Measurements from ENCODE around the gene ERCC6L. TPM values are rescaled to one million over a fixed set of nuclear protein-coding genes. Genes with fewer than 3 reads are reported as not detected.

Gene ERCC6L
- polyA plus RNA-seq, 1 experiment = 0.94 TPM

GRCh38 chrX:72269671-72270251 is 30.9 kb upstream of the ERCC6L start:
- no peak for TF ChIP-seq CTCF (IDR thresholded peaks at IDR 0.05; ENCODE audit: insufficient read depth, low read depth, low read length)
- Histone ChIP-seq H3K4me3 (ENCODE audit: low read depth, low read length) (no peak overlapping the region), H3K27me3 (ENCODE audit: control insufficient read depth, insufficient read depth, low read length) (no peaks in the 10 kb centered on the region), H3K36me3 (ENCODE audit: control insufficient read depth, insufficient read depth, low read length) (peaks cover 9% of the 10 kb centered on the region)
- no peak for DNase-seq (ENCODE audit: low read depth)
- CTCF ChIA-PET = interaction anchor here (1.0 kb wide), 1 partner anchor 26 kb away, joined by 3 read pairs; no protein-coding TSS in a partner anchor
- POLR2A ChIA-PET = no interaction called here

GRCh38 chrX:72268597-72269365 is 30.0 kb upstream of the ERCC6L start:
- TF ChIP-seq CTCF (IDR thresholded peaks at IDR 0.05; ENCODE audit: insufficient read depth, low read depth, low read length) = no peak
- no peak for DNase-seq (ENCODE audit: low read depth)
- Histone ChIP-seq H3K27me3 (ENCODE audit: control insufficient read depth, insufficient read depth, low read length) (no peaks in the 10 kb centered on the region), H3K4me3 (ENCODE audit: low read depth, low read length) (no peak overlapping the region), H3K36me3 (ENCODE audit: control insufficient read depth, insufficient read depth, low read length) (peaks cover 9% of the 10 kb centered on the region)
- CTCF ChIA-PET = interaction anchor here (1.7 kb wide), 1 partner anchor 8 kb away, joined by 6 read pairs; the partner anchor contains the start of gene RPS4X
- POLR2A ChIA-PET = interaction anchor here (1.3 kb wide), 1 partner anchor 8 kb away, joined by 8 read pairs; the partner anchor contains the start of gene RPS4X

- no peak for TF ChIP-seq CTCF (IDR thresholded peaks at IDR 0.05; ENCODE audit: insufficient read depth, low read depth, low read length)
- no peaks in the 10 kb centered on the region for H3K36me3 ChIP-seq (ENCODE audit: control insufficient read depth, insufficient read depth, low read length)
- no peak for DNase-seq (ENCODE audit: low read depth)
- ChIA-PET POLR2A (interaction anchor here (0.9 kb wide), 1 partner anchor 12 kb away, joined by 6 read pairs; the partner anchor contains the start of gene RPS4X), CTCF (no interaction called here)
- no peaks in the 10 kb centered on the region for H3K27me3 ChIP-seq (ENCODE audit: control insufficient read depth, insufficient read depth, low read length)
- no peak overlapping the region for H3K4me3 ChIP-seq (ENCODE audit: low read depth, low read length)
Measured at GRCh38 chrX:72265263-72265662, 26.4 kb upstream of the ERCC6L start.

- ChIA-PET POLR2A (no interaction called here), CTCF (interaction anchor here (1.8 kb wide), 1 partner anchor 17 kb away, joined by 4 read pairs; no protein-coding TSS in a partner anchor)
- H3K27me3 ChIP-seq (ENCODE audit: control insufficient read depth, insufficient read depth, low read length) = no peaks in the 10 kb centered on the region
- no peak for TF ChIP-seq CTCF (IDR thresholded peaks at IDR 0.05; ENCODE audit: insufficient read depth, low read depth, low read length)
- no peak overlapping the region for H3K4me3 ChIP-seq (ENCODE audit: low read depth, low read length)
- H3K36me3 ChIP-seq (ENCODE audit: control insufficient read depth, insufficient read depth, low read length) = no peaks in the 10 kb centered on the region
- DNase-seq (ENCODE audit: low read depth) = no peak
Measured at GRCh38 chrX:72262077-72262476, 23.2 kb upstream of the ERCC6L start.

- Histone ChIP-seq H3K36me3 (ENCODE audit: control insufficient read depth, insufficient read depth, low read length) (no peaks in the 10 kb centered on the region), H3K4me3 (ENCODE audit: low read depth, low read length) (no peak overlapping the region), H3K27me3 (ENCODE audit: control insufficient read depth, insufficient read depth, low read length) (no peaks in the 10 kb centered on the region)
- ChIA-PET CTCF (no interaction called here), POLR2A (interaction anchor here (0.7 kb wide), 1 partner anchor 301 kb away, joined by 11 read pairs; no protein-coding TSS in a partner anchor)
- no peak for DNase-seq (ENCODE audit: low read depth)
- TF ChIP-seq CTCF (IDR thresholded peaks at IDR 0.05; ENCODE audit: insufficient read depth, low read depth, low read length) = no peak
Measured at GRCh38 chrX:72260448-72260847, 21.6 kb upstream of the ERCC6L start.
